Pancreas (tissue), 10 donors: ENCODE results near the gene ABL2. TPM values are rescaled to one million over a fixed set of nuclear protein-coding genes. Genes with fewer than 3 reads are reported as not detected.
"Not testable (repeated sequence)": the region's sequence is repeated elsewhere in the genome, so short reads cannot be mapped to it uniquely, and the experiment has no call there.

Experiments used
- ATAC-seq, 4 donors: fragments of 200-7000 bp; cut with Tn5 transposase; one replicate each; pipeline versions ENCODE4 v1.8.0 to v1.9.1; 2020; ENCODE audit warnings: mild to moderate bottlenecking in 4 of 4, moderate library complexity in 4 of 4
- DNase-seq, 6 donors: peaks; one replicate each; pipeline ENCODE4 v3.0.0-alpha.2; 2020
- FAIRE-seq: peaks from 2 replicates; lab custom pipeline; 2012; peaks lifted over from hg19 to GRCh38; lab: Jason Lieb, UNC
- H3K27ac ChIP-seq, 4 donors: fragments of 200-600 bp; sonication (generic); 1 replicate in 3 of 4; 2 replicates in 1 of 4; pipeline versions ENCODE4 v1.5.0 to v1.8.0; 2020
- H3K27me3 ChIP-seq, 4 donors: fragments of 200-600 bp; one replicate each; pipeline ENCODE4 v1.8.0; 2021
- H3K36me3 ChIP-seq, 3 donors: fragments of 200-600 bp; sonication (generic) in 1 of 3; one replicate each; pipeline versions ENCODE4 v1.5.0 to v1.8.0; 2020 to 2021
- H3K4me1 ChIP-seq, 3 donors: fragments of 200-600 bp; one replicate each; pipeline ENCODE4 v1.8.0; 2021
- H3K4me3 ChIP-seq, 4 donors: fragments of 200-600 bp; sonication (generic) in 2 of 4; one replicate each; pipeline versions ENCODE4 v1.5.0 to v1.8.0; 2020 to 2021
- H3K9me3 ChIP-seq, 4 donors: fragments of 200-600 bp; one replicate each; pipeline ENCODE4 v1.8.0; 2021
- CTCF ChIP-seq, 4 donors: fragments of 200-600 bp; sonication (generic) in 3 of 4; IDR thresholded peaks; one replicate each; pipeline versions ENCODE4 v1.5.0 to v1.8.0; 2021; ENCODE audit warnings: antibody characterized with exemption in 4 of 4
- WGBS, 2 donors: extraction: QIAGEN DNeasy Blood & Tissue Kit; methylation state at CpG; one replicate each; pipeline ENCODE4 v1.1.7; 2013; 5-methylcytosine and 5-hydroxymethylcytosine counted together
- intact Hi-C, 3 donors: fragments of 100-400 bp; cut with DNase I; formaldehyde crosslinking; loops; one replicate each; pipeline versions ENCODE4 v1.11.1 to v1.14.2; 2022
- polyA plus RNA-seq, 2 donors: library from polyadenylated mRNA; stranded (reverse); fragments of 200-250 nt; gene quantifications; one replicate each; pipeline ENCODE4 v1.2.3, GENCODE V29; 2013
- total RNA-seq, 6 donors: library from RNA; stranded (reverse); fragmentation: NEBNext Ultra II Directional in 4 of 6; extraction: Animal tissue kit (Norgen Biotek cat#: 25700) in 4 of 6; gene quantifications; one replicate each; pipeline versions ENCODE4 v1.2.1 to v1.2.4, GENCODE V29; 2021 to 2023
- donor health status: healthy with polysubstance abuse.
- donor health status: DM: no; HTN: no; CAD: no; lungs with moderate emphysema.
- donor health status: DM: no; HTN: no; CAD: no.
- donor health status: control.
- donor health status: control.
- donor health status: Bipolar disorder and iron deficiency.
- donor health status: DM: yes; HTN: yes; CAD: no.
- donor health status: DM: no; HTN: no; CAD: no.
- donor health status: DM: no; HTN: no; CAD: no.
- donor health status: DM: yes; HTN: yes; CAD: no.

Gene ABL2
- 10 to 100 TPM in 2 of 6 donors, 1 to 10 TPM in 4; 8.0 to 13.8 (median 9.2) TPM for total RNA-seq
- 1 to 10 TPM; 3.4 to 3.6 TPM for polyA plus RNA-seq

GRCh38 chr1:179229214-179230140 lies at the start of gene ABL2:
ABL2 (minus strand) TSS chr1:179229677; CDS start chr1:179229397, 280 bp downstream.
- no peak for FAIRE-seq
- TF ChIP-seq CTCF (IDR thresholded peaks at IDR 0.05) = no peak

GRCh38 chr1:179278920-179279319 lies 49.4 kb upstream of the ABL2 start:
- Histone ChIP-seq H3K27me3 (no peaks in the 10 kb centered on the region), H3K27ac (no peak overlapping the region), H3K9me3 (no peaks in the 10 kb centered on the region), H3K4me1 (no peaks in the 10 kb centered on the region), H3K36me3 (no peaks in the 10 kb centered on the region), H3K4me3 (no peak overlapping the region)
- TF ChIP-seq CTCF (IDR thresholded peaks at IDR 0.05) = no peak
- intact Hi-C loops = no loop called here
- WGBS, 2 donors = 93 to 95% methylated on average over 5 of the region's 5 CpGs
- FAIRE-seq (no peak), ATAC-seq (no peak), DNase-seq (no peak)

More at GRCh38 chr1:179229214-179230140, at the start of gene ABL2:
- no peaks in the 10 kb centered on the region for H3K27me3 ChIP-seq
- H3K9me3 ChIP-seq = no peaks in the 10 kb centered on the region
- DNase-seq = peak; percentile 44 to 78 (median 66)
- 1% methylated on average over 50 to 92 of the region's 94 CpGs for WGBS, 2 donors
- no peaks in the 10 kb centered on the region for H3K36me3 ChIP-seq
- peak; percentile 84 to 89 (median 88) for ATAC-seq
- intact Hi-C loops = no loop called here
- H3K4me1 ChIP-seq = peaks cover 0 to 18% (median 10%) of the 10 kb centered on the region in 3 donors
- H3K4me3 ChIP-seq = peak within 1 kb of the TSS; percentile 87 to 99 (median 95)
- peak within 1 kb of the TSS; percentile 69 to 89 (median 78) for H3K27ac ChIP-seq

DNA sequence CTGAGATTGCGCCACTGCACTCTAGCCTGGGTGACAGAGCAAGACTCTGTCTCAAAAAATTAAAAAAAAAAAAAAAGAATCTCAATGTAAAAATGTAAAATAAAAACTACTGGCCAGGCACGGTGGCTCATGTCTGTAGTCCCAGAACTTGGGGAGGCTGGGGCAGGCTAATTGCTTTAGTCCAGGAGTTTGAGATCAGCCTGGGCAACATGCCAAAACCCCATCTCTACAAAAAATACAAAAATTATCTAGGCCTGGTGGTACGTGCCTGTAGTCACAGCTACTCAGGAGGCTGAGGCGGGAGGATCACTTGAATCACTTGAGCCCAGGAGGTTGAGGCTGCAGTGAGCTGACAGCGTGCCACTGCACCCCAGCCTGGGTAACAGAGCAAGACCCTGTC lies 44.9 kb upstream of the ABL2 start:
- 90% methylated on average over 5 of the region's 5 CpGs for WGBS, 2 donors
- H3K9me3 ChIP-seq, intact Hi-C loops, H3K36me3 ChIP-seq, DNase-seq, H3K27me3 ChIP-seq, H3K4me1 ChIP-seq, H3K4me3 ChIP-seq, H3K27ac ChIP-seq, FAIRE-seq, ATAC-seq: not testable (repeated sequence)

DNA sequence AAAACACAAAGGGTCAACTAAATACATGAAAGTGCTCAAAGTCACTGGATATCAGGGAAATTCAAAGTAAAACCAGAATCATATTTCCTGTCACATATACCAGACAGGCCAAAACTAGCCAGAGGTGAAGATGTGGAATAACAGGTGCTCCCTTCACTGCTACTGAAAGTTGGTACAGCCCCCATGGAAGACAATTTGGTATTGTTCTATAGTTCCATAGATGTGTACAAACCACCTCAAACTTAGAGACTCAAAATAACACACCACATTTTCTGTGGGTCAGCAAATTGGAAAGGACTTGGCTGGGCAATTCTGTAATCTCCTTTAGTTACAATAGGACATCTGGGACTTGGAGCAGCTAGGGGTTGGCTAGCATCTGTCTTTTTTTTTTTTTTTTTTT lies 39.6 kb upstream of the ABL2 start:
- DNase-seq (no peak), ATAC-seq (no peak), FAIRE-seq (no peak)
- Histone ChIP-seq H3K4me3 (no peak overlapping the region), H3K36me3 (no peaks in the 10 kb centered on the region), H3K27me3 (no peaks in the 10 kb centered on the region), H3K27ac (no peak overlapping the region), H3K4me1 (no peaks in the 10 kb centered on the region), H3K9me3 (no peaks in the 10 kb centered on the region)
- TF ChIP-seq CTCF (IDR thresholded peaks at IDR 0.05) = no peak
- intact Hi-C loops = no loop called here

DNA sequence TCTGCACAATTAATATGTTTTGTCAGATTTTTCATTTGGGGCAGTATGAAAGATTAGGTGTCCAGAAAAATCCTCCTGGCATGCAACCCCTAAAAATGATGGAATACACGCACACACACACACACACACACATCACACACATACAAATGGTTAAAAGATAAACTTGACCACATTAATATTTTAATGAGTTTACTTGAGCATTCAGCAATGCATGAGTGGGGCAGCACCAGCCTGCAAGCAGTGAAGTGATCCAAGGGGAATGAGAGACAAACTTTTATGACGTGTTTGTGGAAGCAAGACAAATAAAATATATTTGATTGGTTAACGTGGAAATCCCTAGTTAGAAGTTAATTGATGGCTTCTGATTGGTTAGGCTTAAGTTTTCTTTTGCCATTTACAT lies 35.0 kb upstream of the ABL2 start:
- intact Hi-C loops = no loop called here
- no peaks in the 10 kb centered on the region for H3K36me3 ChIP-seq
- WGBS, 2 donors = 35 to 44% methylated on average over 3 of the region's 3 CpGs
- no peaks in the 10 kb centered on the region for H3K27me3 ChIP-seq
- peak overlapping the region in 2 of 4 donors; percentile 4 to 12 for H3K27ac ChIP-seq
- TF ChIP-seq CTCF (IDR thresholded peaks at IDR 0.05) = no peak
- H3K4me1 ChIP-seq = no peaks in the 10 kb centered on the region
- H3K4me3 ChIP-seq = no peak overlapping the region
- DNase-seq (peak in 2 of 6 donors; percentile 18 to 50), ATAC-seq (peak; percentile 41 to 87 (median 80)), FAIRE-seq (no peak)
- no peaks in the 10 kb centered on the region for H3K9me3 ChIP-seq
